NT2/D1 (cell line): ENCODE measurements around the gene NOBOX.
"Not testable (repeated sequence)": the region's sequence is repeated elsewhere in the genome, so short reads cannot be mapped to it uniquely, and the experiment has no call there.

ENCODE experiments used
- YY1 ChIP-seq: IDR thresholded peaks from 2 replicates; pipeline ENCODE4 v1.6.1; 2011; ENCODE audit not compliant: insufficient read length, insufficient read depth
- ZNF274 ChIP-seq: IDR thresholded peaks from 2 replicates; pipeline ENCODE4 v1.6.1; 2011; ENCODE audit warnings: mild to moderate bottlenecking, low read depth, low read length

- not testable (repeated sequence) for TF ChIP-seq YY1, ZNF274
Measured at GRCh38 chr7:144369221-144369620, 34.3 kb downstream of the NOBOX start.
